ENCODE results near the gene FOXP1.
"Not testable (repeated sequence)": the region's sequence is repeated elsewhere in the genome, so short reads cannot be mapped to it uniquely, and the experiment has no call there.

The FOXP1 gene

DNA sequence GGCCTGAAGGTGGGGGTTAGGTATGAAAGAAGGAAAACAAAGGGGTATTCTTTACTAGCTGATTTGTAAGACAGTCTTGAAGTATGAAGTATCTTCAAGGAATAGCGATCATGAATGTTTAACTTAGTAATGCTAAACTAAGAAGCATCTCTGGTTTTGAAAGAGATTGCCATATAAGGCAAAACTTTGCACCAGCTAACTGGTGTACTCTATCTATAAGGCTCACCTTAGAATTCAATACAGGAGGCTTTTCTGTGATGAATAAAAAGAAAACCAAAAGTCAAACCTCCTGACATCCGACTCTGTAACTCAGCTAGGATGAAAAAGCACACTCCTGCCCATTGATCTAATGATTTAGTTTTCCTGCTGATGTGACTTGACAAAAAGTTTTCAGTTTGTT, 54.7 kb downstream of the FOXP1 start:
- Histone ChIP-seq H3F3A (ENCODE audit: control insufficient read depth, insufficient read depth) (no peaks in the 10 kb centered on the region), H3K79me2 (ENCODE audit: control insufficient read depth, low read length) (peaks cover 91% of the 10 kb centered on the region), H3K4me1 (ENCODE audit: control insufficient read depth, low read length) (peaks cover 88% of the 10 kb centered on the region), H3K4me2 (ENCODE audit: low read length) (no peak overlapping the region), H3K27ac (ENCODE audit: low read depth, low read length) (no peak overlapping the region), H3K9me2 (replicated peaks; ENCODE audit: control insufficient read depth, low read length) (no peaks in the 10 kb centered on the region), H3K36me3 (ENCODE audit: control insufficient read depth, low read length) (peaks cover 53% of the 10 kb centered on the region), H4K20me1 (ENCODE audit: control insufficient read depth, insufficient read depth, low read depth, low read length) (peaks cover 3% of the 10 kb centered on the region; the same call in 1 of the 2 replicates), H3K9me3 (ENCODE audit: control insufficient read depth, insufficient read depth, low read length) (no peaks in the 10 kb centered on the region), H3K27me3 (ENCODE audit: control insufficient read depth, low read length) (no peaks in the 10 kb centered on the region), H3K4me3 (ENCODE audit: low read length) (no peak overlapping the region)
- TF ChIP-seq EZH2phosphoT487 (IDR thresholded peaks at IDR 0.05; ENCODE audit: borderline replicate concordance, low read length), result no peak
- TF ChIP-seq, protein P1, sequence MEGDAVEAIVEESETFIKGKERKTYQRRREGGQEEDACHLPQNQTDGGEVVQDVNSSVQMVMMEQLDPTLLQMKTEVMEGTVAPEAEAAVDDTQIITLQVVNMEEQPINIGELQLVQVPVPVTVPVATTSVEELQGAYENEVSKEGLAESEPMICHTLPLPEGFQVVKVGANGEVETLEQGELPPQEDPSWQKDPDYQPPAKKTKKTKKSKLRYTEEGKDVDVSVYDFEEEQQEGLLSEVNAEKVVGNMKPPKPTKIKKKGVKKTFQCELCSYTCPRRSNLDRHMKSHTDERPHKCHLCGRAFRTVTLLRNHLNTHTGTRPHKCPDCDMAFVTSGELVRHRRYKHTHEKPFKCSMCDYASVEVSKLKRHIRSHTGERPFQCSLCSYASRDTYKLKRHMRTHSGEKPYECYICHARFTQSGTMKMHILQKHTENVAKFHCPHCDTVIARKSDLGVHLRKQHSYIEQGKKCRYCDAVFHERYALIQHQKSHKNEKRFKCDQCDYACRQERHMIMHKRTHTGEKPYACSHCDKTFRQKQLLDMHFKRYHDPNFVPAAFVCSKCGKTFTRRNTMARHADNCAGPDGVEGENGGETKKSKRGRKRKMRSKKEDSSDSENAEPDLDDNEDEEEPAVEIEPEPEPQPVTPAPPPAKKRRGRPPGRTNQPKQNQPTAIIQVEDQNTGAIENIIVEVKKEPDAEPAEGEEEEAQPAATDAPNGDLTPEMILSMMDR (IDR thresholded peaks at IDR 0.05; ENCODE audit: low read depth, low read length, poor library complexity, severe bottlenecking), result no peak

DNA sequence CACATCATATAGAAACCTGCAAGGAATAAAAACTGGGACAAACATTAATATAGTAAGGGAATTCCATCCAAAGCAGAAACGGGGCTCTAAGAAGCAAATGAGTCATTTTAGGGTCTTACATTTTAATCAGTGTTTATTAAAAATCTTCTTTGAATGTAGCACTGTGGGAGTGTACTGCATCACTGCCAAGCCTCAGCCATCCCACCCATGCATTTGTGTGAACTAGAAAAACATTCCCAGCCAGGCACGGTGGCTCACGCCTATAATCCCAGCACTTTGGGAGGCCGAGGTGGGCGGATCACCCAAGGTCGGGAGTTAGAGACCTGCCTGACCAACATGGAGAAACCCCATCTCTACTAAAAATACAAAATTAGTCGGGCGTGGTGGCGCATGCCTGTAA, 57.1 kb downstream of the FOXP1 start:
- H3K4me3 ChIP-seq (ENCODE audit: low read length); H3K4me2 ChIP-seq (ENCODE audit: low read length); H3K27ac ChIP-seq (ENCODE audit: low read depth, low read length); H3F3A ChIP-seq (ENCODE audit: control insufficient read depth, insufficient read depth); H3K27me3 ChIP-seq (ENCODE audit: control insufficient read depth, low read length); H3K9me2 ChIP-seq (replicated peaks; ENCODE audit: control insufficient read depth, low read length); H4K20me1 ChIP-seq (ENCODE audit: control insufficient read depth, insufficient read depth, low read depth, low read length); H3K9me3 ChIP-seq (ENCODE audit: control insufficient read depth, insufficient read depth, low read length): not testable (repeated sequence)
- Histone ChIP-seq H3K36me3 (ENCODE audit: control insufficient read depth, low read length) (peaks cover 52% of the 10 kb centered on the region), H3K4me1 (ENCODE audit: control insufficient read depth, low read length) (peaks cover 88% of the 10 kb centered on the region), H3K79me2 (ENCODE audit: control insufficient read depth, low read length) (peaks cover 91% of the 10 kb centered on the region)

DNA sequence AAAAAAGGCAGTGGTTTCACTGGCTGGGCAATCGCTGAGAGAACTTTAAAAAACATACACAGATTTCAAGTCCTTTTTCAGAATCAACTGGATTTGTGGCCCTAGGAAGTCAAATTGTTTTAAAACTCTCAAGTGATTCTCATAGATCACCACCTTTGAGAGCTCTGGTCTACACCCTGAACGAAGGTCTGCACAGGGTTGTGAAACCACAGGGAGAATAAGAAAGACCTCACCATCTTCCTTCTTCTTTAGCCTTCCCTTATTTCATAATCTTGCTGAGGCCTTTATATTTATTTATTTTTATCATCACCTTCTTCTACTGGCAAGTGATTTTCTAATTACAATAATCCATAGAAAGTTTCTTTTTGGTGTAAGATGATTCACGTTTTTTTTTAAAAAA, 58.1 kb downstream of the FOXP1 start:
- Histone ChIP-seq H3K9me3 (ENCODE audit: control insufficient read depth, insufficient read depth, low read length) (no peaks in the 10 kb centered on the region), H3K4me3 (ENCODE audit: low read length) (no peak overlapping the region), H3F3A (ENCODE audit: control insufficient read depth, insufficient read depth) (no peaks in the 10 kb centered on the region), H3K9me2 (replicated peaks; ENCODE audit: control insufficient read depth, low read length) (no peaks in the 10 kb centered on the region), H3K79me2 (ENCODE audit: control insufficient read depth, low read length) (peaks cover 91% of the 10 kb centered on the region), H4K20me1 (ENCODE audit: control insufficient read depth, insufficient read depth, low read depth, low read length) (peaks cover 6% of the 10 kb centered on the region), H3K4me2 (ENCODE audit: low read length) (no peak overlapping the region), H3K27me3 (ENCODE audit: control insufficient read depth, low read length) (no peaks in the 10 kb centered on the region), H3K4me1 (ENCODE audit: control insufficient read depth, low read length) (peaks cover 88% of the 10 kb centered on the region), H3K27ac (ENCODE audit: low read depth, low read length) (no peak overlapping the region), H3K36me3 (ENCODE audit: control insufficient read depth, low read length) (peaks cover 50% of the 10 kb centered on the region)
- TF ChIP-seq, protein P1 (IDR thresholded peaks at IDR 0.05; ENCODE audit: low read depth, low read length, poor library complexity, severe bottlenecking), result no peak
- TF ChIP-seq EZH2phosphoT487 (IDR thresholded peaks at IDR 0.05; ENCODE audit: borderline replicate concordance, low read length), result no peak

DNA sequence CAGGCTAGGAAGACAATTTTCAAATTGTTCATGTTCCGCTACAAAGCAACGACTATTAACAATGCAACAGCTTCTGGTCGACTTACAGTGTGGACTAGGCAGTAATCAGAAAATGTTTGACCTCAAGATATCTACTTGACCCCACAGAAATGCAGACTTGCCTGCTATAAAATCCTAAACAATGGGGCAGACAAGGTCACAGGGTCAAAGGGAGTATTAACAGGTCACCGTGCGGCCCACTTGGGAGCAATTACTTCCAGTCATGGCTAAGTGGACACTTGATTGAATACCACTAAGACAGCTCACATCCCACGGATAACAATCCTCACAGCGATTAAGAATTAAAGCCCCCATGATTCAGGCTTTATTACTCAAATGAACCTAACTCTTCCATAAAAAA, 58.9 kb downstream of the FOXP1 start:
- no peak for TF ChIP-seq EZH2phosphoT487 (IDR thresholded peaks at IDR 0.05; ENCODE audit: borderline replicate concordance, low read length)
- TF ChIP-seq, protein P1 (IDR thresholded peaks at IDR 0.05; ENCODE audit: low read depth, low read length, poor library complexity, severe bottlenecking), result no peak
- no peaks in the 10 kb centered on the region for H3K9me3 ChIP-seq (ENCODE audit: control insufficient read depth, insufficient read depth, low read length)
- H3K79me2 ChIP-seq (ENCODE audit: control insufficient read depth, low read length), result peaks cover 92% of the 10 kb centered on the region
- H3K27ac ChIP-seq (ENCODE audit: low read depth, low read length), result no peak overlapping the region
- no peak overlapping the region for H3K4me3 ChIP-seq (ENCODE audit: low read length)
- no peaks in the 10 kb centered on the region for H3F3A ChIP-seq (ENCODE audit: control insufficient read depth, insufficient read depth)
- peaks cover 52% of the 10 kb centered on the region for H3K36me3 ChIP-seq (ENCODE audit: control insufficient read depth, low read length)
- H4K20me1 ChIP-seq (ENCODE audit: control insufficient read depth, insufficient read depth, low read depth, low read length), result peaks cover 6% of the 10 kb centered on the region
- H3K4me1 ChIP-seq (ENCODE audit: control insufficient read depth, low read length), result peaks cover 89% of the 10 kb centered on the region
- peak overlapping the region; percentile 25 for H3K4me2 ChIP-seq (ENCODE audit: low read length)
- no peaks in the 10 kb centered on the region for H3K27me3 ChIP-seq (ENCODE audit: control insufficient read depth, low read length)
- no peaks in the 10 kb centered on the region for H3K9me2 ChIP-seq (replicated peaks; ENCODE audit: control insufficient read depth, low read length)
